Fibroblast of skin of right quadriceps (primary cell): Measurements from ENCODE around the gene KLK1.

Experiments
- DNase-seq: peaks from one replicate; pipeline ENCODE4 v3.0.0-alpha.2; 2013

Gene KLK1

DNA sequence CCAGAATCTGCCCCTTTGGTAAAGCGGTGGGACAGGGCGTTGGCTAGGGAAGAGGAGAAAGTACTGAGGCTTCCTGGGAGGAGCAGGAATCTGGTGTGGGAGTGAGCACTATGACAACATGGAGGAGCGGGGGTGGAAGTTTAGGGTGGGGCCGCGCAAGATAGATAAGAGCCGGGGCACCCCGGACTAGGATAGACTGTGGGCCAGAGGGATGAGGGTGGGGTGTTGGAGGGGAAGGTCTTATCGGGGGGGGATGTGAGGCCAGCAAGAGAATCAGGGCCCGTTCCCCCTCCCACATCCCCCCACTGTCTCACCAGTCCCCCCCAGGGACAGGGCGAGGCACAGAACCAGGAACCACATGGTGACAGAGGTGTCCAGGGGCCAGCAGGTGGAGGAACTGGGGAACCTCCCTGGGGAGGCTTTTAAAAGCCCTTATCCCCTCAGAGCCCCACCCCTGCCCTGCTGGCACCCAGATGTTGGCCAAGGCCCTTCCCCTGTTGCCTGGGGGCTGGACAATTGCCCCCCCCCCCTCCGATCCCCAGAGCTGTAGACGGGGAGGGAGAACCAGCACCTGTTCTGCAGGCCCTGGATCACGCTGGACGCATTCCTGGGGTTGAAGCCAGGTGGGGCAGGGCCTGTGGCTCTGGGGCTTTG, at the start of gene KLK1:
TSS of gene KLK1 (minus strand) at position 399 of the 654 bp plus-strand sequence. CDS start at position 360, 39 bp downstream.
- no peak for DNase-seq

DNA sequence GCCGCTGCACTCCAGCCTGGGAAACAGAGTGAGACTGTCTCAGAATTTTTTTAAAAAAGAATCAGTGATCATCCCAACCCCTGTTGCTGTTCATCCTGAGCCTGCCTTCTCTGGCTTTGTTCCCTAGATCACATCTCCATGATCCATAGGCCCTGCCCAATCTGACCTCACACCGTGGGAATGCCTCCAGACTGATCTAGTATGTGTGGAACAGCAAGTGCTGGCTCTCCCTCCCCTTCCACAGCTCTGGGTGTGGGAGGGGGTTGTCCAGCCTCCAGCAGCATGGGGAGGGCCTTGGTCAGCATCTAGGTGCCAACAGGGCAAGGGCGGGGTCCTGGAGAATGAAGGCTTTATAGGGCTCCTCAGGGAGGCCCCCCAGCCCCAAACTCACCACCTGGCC, 49.5 kb upstream of the KLK1 start, which contains the start of gene KLK2:
TSS of gene KLK2 (plus strand) at position 384 of the 400 bp plus-strand sequence. CDS start 35 bp downstream, outside the sequence.
- no peak for DNase-seq

GRCh38 chr19:50870417-50871089, 47.0 kb upstream of the KLK1 start:
- peak; percentile 9 for DNase-seq

DNA sequence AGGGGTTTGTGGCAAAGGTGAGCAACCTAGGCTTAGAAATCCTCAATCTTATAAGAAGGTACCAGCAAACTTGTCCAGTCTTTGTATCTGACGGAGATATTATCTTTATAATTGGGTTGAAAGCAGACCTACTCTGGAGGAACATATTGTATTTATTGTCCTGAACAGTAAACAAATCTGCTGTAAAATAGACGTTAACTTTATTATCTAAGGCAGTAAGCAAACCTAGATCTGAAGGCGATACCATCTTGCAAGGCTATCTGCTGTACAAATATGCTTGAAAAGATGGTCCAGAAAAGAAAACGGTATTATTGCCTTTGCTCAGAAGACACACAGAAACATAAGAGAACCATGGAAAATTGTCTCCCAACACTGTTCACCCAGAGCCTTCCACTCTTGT, 45.9 kb upstream of the KLK1 start:
- DNase-seq: no peak

- no peak for DNase-seq
These were observed 38.1 kb upstream of the KLK1 start for GRCh38 chr19:50861496-50862286.

DNA sequence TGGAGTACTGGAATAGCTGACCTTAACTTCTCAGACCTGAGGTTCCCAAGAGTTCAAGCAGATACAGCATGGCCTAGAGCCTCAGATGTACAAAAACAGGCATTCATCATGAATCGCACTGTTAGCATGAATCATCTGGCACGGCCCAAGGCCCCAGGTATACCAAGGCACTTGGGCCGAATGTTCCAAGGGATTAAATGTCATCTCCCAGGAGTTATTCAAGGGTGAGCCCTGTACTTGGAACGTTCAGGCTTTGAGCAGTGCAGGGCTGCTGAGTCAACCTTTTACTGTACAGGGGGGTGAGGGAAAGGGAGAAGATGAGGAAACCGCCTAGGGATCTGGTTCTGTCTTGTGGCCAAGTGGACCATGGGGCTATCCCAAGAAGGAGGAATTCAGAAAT, 37.4 kb upstream of the KLK1 start:
- DNase-seq: no peak

DNA sequence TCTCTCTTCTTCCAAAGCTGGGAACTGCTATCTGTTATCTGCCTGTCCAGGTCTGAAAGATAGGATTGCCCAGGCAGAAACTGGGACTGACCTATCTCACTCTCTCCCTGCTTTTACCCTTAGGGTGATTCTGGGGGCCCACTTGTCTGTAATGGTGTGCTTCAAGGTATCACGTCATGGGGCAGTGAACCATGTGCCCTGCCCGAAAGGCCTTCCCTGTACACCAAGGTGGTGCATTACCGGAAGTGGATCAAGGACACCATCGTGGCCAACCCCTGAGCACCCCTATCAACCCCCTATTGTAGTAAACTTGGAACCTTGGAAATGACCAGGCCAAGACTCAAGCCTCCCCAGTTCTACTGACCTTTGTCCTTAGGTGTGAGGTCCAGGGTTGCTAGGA, 36.3 kb upstream of the KLK1 start:
- DNase-seq: no peak

DNA sequence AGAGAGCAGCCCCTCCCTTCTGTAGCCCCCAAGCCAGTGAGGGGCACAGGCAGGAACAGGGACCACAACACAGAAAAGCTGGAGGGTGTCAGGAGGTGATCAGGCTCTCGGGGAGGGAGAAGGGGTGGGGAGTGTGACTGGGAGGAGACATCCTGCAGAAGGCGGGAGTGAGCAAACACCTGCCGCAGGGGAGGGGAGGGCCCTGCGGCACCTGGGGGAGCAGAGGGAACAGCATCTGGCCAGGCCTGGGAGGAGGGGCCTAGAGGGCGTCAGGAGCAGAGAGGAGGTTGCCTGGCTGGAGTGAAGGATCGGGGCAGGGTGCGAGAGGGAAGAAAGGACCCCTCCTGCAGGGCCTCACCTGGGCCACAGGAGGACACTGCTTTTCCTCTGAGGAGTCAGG, 35.3 kb upstream of the KLK1 start:
- no peak for DNase-seq

DNA sequence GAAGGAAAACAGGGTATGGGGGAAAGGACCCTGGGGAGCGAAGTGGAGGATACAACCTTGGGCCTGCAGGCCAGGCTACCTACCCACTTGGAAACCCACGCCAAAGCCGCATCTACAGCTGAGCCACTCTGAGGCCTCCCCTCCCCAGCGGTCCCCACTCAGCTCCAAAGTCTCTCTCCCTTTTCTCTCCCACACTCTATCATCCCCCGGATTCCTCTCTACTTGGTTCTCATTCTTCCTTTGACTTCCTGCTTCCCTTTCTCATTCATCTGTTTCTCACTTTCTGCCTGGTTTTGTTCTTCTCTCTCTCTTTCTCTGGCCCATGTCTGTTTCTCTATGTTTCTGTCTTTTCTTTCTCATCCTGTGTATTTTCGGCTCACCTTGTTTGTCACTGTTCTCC, 33.8 kb upstream of the KLK1 start:
- no peak for DNase-seq

GRCh38 chr19:50854636-50855410, 31.2 kb upstream of the KLK1 start, which contains the start of gene KLK3:
Gene KLK3 (plus strand): TSS chr19:50854915. CDS start chr19:50854956, 41 bp downstream.
- no peak for DNase-seq

- DNase-seq: no peak
These were observed 28.0 kb upstream of the KLK1 start for GRCh38 chr19:50851620-50852019.

- no peak for DNase-seq
These were observed 27.2 kb upstream of the KLK1 start for GRCh38 chr19:50850738-50851137.

- DNase-seq: no peak
These were observed 20.8 kb upstream of the KLK1 start for GRCh38 chr19:50844296-50844935.

DNA sequence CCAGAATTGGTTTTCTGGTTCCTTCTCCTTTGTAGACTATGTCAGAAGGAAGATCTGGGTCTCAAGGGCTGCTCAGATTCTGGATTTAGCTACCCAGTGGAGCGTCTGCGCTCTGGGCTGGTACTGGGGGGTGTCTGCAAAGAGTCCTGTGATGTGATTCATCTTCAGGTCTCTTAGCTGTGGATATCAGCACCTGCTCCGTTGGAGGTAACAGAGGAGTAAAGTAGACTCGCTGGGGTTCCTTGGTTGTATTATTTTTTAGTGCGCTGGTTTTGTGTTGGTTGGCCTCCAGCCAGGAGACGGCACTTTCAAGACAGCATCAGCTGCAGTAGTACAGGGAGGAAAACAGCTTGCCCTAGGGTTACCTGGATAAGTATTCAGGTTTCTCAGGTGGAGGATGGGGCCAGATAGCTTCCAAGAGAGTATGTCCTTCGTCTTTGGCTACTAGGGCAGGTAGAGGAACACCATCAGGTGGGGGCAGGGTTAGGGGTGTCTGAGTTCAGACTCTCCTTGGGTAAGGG, 20.2 kb upstream of the KLK1 start:
- DNase-seq: no peak

DNA sequence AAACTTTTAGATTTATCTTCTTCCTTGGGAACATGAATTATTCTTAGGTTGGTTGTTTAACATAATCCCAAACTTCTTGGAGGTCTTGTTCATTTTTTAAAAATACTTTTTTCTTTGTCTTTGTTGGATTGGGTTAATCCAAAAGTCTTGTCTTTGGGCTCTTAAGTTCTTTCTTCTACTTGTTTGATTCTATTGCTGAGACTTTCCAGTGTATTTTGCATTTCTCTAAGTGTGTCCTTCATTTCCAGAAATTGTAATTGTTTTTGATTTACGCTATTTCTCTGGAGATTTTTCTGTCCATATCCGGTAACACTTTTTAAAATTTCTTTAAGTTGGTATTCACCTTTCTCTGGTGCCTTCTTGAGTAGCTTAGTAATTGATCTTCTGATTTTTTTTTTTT, 19.6 kb upstream of the KLK1 start:
- DNase-seq: no peak

DNA sequence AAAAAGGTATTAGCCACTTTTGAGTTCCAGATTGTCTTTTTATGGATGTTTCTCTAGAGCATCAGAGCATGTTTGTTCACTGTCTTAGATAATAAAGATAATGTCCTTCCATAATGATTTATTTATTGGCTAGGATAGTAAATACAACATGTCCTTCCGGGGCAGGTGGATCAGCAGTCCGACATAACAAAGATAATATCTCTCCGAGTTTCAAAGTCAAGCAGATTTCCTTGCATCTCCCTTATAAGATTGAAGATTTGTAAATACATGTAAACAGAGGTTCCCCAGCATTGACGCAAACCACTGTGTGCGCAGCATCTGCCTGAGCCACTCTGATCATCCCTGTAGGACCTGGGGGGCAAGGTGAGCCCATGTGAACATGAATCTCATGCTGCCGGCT, 18.5 kb upstream of the KLK1 start:
- DNase-seq: no peak

- DNase-seq: no peak
These were observed 16.4 kb upstream of the KLK1 start for GRCh38 chr19:50839712-50840655.

GRCh38 chr19:50838239-50838638, 14.7 kb upstream of the KLK1 start:
- no peak for DNase-seq

GRCh38 chr19:50837300-50837699, 13.7 kb upstream of the KLK1 start:
- no peak for DNase-seq

DNA sequence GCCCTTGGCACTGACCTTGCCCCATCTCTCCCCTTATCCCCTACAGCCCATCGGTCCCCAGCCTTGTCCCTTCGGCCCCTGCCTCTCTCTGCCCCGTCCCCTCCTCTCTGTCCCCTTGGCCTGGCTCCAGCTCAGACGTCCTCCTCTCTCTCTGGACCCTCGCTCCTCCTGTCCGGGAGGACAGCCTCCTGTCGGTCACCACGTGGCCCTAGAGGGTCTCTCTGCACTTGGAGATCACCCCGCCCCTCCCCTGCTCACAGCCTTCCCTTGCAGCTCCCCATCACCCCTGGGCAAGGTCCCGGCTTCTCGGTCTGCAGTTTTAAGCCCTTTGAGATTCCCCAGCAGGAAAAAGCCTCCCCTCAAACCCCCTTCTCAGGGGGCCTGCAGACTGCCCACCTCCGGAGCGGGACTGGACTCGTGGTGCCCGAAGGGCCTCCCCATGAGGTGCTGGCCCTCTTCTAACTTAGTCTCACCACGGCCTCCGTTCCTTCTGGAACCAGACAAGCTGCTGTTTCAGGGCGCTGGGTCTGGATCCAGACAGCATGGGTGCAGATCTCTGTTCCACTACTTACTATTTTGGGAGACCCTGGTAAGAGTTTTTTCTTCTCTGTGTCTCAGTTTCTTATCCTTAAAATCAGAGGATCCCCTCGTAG, 13.1 kb upstream of the KLK1 start:
- no peak for DNase-seq
